RWPE1 (cell line): Measurements from ENCODE around the gene PRSS8.
A peak's percentile ranks its signal among the peaks of the same experiment; 100 is the strongest.

ENCODE experiments used
- CTCF ChIA-PET: fragments of 350-600 bp; sonication (Branson Sonifier 250); formaldehyde crosslinking; extraction: SDS; loops from one replicate; lab custom pipeline; 2021; lab: Yijun Ruan, JAX
- POLR2A ChIA-PET: fragments of 400-600 bp; formaldehyde crosslinking; extraction: SDS; loops from one replicate; lab custom pipeline; 2020; ENCODE audit warnings: antibody characterized with exemption; ENCODE audit not compliant: low non-redundant PET; lab: Yijun Ruan, JAX
- DNase-seq: peaks from one replicate; pipeline ENCODE4 v3.0.0; 2012; ENCODE audit warnings: low spot score
- H3K27ac ChIP-seq: fragments of 450-650 bp; 2 replicates; pipeline ENCODE4 v1.5.1; 2017
- TF ChIP-seq, protein P1 (sequence below): fragments of 450-650 bp; conservative IDR thresholded peaks from 2 replicates; pipeline ENCODE4 v1.5.1; 2017; ENCODE audit warnings: low read depth, mild to moderate bottlenecking

Gene PRSS8

DNA sequence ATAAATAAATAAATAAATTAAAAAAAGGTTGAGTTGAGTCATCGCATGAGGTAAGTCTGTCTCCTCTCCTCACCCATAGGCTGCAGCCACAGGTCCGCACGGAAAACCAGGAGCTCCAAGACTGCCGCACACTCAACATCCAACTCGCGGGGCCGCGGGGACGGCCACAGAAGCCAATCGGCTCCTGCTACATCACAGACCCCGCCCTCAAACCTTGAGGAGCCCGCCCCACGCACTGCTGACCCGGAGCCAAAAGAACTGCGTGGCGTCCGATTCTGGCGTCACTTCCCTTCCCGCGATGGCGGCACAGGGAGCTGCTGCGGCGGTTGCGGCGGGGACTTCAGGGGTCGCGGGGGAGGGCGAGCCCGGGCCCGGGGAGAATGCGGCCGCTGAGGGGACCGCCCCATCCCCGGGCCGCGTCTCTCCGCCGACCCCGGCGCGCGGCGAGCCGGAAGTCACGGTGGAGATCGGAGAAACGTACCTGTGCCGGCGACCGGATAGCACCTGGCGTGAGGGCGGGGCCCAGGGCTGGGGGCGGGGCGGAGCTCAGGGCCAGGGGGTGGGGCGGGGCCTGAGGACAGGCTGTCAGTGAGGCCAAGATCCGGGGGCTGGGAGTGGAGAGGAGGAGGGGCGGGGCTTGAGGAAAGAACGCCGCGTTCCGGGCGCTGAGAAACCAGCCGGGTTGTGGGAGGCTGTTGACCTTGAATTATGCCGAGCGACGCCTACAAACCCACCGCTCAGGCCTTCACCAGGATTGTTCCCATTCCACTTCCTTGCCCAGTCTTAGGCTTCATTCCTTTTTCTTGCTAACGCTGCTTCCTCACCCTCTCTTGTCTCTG, 17.9 kb downstream of the PRSS8 start, which contains the start of gene KAT8:
KAT8 (plus strand) TSS at position 281 of the 839 bp plus-strand sequence; CDS start at position 299, 18 bp downstream.
- H3K27ac ChIP-seq, result peak within 1 kb of the TSS; percentile 92
- TF ChIP-seq, protein P1, sequence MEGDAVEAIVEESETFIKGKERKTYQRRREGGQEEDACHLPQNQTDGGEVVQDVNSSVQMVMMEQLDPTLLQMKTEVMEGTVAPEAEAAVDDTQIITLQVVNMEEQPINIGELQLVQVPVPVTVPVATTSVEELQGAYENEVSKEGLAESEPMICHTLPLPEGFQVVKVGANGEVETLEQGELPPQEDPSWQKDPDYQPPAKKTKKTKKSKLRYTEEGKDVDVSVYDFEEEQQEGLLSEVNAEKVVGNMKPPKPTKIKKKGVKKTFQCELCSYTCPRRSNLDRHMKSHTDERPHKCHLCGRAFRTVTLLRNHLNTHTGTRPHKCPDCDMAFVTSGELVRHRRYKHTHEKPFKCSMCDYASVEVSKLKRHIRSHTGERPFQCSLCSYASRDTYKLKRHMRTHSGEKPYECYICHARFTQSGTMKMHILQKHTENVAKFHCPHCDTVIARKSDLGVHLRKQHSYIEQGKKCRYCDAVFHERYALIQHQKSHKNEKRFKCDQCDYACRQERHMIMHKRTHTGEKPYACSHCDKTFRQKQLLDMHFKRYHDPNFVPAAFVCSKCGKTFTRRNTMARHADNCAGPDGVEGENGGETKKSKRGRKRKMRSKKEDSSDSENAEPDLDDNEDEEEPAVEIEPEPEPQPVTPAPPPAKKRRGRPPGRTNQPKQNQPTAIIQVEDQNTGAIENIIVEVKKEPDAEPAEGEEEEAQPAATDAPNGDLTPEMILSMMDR, result no peak
- DNase-seq, result peak; percentile 98
- CTCF ChIA-PET, result interaction anchor here (0.6 to 1.4 kb wide), 3 partner anchors 25 to 467 kb away, joined by 3 to 7 read pairs (median 5); partner anchors contain the start of gene PRR14
- POLR2A ChIA-PET, result interaction anchor here (0.5 to 1.7 kb wide), 12 partner anchors 11 to 340 kb away, joined by 3 to 15 read pairs (median 4); partner anchors contain the start of gene PRSS8

DNA sequence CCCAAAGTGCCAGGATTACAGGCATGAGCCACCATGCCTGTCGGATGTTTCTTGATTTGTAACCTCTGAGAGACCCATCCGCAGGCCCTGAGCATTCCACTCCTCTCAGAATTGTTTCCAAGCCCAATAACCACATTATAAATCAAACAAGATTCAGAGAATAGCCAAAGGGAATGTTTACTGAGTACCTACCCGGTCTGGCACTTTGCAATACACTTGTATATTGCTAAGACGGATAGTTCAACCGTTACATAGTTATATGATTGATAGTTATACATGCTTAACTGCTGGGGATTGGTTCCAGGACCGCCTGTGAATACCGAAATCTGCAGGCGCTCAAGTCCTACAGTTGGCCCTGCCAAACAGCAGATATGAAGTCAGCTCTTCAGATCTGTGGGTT, 21.1 kb downstream of the PRSS8 start:
- CTCF ChIA-PET, result interaction anchor here (0.7 to 1.1 kb wide), 2 partner anchors 28 to 172 kb away, joined by 3 to 7 read pairs; no protein-coding TSS in a partner anchor
- DNase-seq, result no peak
- TF ChIP-seq, protein P1, result no peak
- POLR2A ChIA-PET, result no interaction called here
- peak overlapping the region; percentile 92 for H3K27ac ChIP-seq

DNA sequence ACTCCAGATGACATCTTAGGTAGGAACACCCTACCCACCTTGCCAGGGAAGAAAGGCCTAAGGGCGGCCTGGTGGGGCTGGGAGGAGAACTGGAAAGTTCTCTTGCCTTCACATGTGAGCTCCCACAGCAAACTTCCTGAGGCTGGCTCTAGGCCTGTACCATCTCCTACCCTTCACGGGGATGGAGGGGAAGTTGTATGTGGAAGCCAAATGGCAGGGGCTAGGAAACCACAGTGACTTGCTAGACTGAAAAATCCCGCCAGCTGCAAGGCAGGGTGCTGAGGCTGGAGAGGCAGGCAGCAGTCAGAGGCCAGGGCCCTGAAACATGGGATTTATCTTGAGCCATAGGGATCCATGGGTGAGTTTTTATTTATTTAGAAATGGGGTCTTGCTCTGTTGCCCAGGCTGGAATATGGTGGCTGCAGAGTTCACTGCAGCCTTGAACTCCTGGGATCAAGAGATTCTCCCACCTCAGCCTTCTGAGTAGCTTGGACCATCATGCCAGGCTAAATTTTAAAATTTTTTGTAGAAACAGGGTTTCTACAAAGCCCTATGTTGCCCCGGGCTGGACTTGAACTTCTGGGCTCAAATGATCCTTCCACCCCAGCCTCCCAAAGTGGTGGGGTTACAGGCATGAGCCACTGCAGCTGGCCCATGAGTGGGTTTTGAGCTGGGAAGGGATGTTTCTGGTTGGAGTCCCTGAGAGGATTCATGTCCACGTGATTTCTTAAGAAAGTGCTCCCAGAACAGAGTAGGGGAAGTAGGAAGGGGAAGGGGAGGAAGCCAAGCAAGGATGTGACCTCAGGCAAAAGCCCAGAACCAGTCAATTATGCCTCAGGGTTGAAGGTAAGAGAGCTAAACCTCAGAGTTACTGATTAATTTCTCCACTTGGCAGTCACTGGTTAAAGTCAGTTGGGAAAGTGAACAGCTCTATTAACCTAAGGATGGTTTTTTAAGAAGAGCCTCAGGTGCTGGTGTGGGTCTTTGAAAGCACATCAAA, 22.1 kb downstream of the PRSS8 start:
- DNase-seq, result no peak
- POLR2A ChIA-PET, result no interaction called here
- peak overlapping the region; percentile 92 for H3K27ac ChIP-seq
- TF ChIP-seq, protein P1, result no peak
- CTCF ChIA-PET, result interaction anchor here (0.6 to 1.1 kb wide), 3 partner anchors 29 to 338 kb away, joined by 3 to 7 read pairs (median 5); no protein-coding TSS in a partner anchor

DNA sequence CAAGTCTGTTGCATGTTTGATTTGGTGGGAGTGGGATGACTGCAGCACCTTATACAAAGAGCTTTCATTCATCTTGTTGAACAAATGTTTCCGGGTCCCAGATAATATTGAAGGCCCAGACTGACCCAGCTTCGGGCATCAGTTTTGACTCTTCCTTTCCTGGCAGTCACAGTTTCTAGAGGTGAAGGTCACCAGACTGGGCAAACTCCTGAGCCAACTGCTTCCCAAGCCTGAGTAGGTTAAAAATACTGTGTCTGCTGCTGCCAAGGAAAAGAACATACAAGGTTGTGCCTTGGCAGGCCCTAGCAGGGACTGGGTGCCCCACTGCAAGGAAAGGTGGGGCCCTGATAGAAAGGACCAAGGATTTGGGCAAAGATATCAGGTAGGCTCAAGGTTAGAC, 22.8 kb downstream of the PRSS8 start:
- TF ChIP-seq, protein P1, result no peak
- ChIA-PET POLR2A (no interaction called here), CTCF (interaction anchor here (0.6 kb wide), 1 partner anchor 338 kb away, joined by 5 read pairs; no protein-coding TSS in a partner anchor)
- peak overlapping the region; percentile 92 for H3K27ac ChIP-seq
- no peak for DNase-seq

DNA sequence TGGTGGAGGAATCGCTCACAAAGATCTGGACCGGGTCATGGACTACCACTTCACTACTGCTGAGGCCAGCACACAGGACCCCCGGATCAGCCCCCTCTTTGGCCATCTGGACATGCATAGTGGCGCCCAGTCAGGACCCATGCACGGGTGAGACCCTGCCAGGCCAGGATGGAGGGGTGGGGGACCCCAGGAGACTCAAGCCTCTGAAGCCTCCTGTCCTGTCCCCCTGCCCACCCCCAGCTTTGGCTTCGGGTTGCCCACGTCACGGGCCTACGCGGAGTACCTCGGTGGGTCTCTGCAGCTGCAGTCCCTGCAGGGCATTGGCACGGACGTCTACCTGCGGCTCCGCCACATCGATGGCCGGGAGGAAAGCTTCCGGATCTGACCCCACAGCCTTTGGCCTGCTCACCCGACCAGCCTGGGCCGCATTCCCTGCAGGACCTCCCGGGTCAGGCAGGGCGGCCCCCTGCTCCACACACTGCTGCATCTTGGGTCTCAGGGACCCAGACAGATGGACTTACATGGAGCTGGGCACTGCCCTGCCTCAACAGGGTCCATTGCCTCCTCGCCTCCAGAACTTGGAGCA, 23.6 kb downstream of the PRSS8 start:
- ChIA-PET CTCF (no interaction called here), POLR2A (interaction anchor here (0.6 kb wide), 1 partner anchor 24 kb away, joined by 3 read pairs; the partner anchor contains the start of gene PRSS8)
- H3K27ac ChIP-seq, result peak overlapping the region; percentile 92
- TF ChIP-seq, protein P1, result no peak
- DNase-seq, result no peak
